HepG2 (cell line): Measurements from ENCODE around the gene PALM. TPM values are rescaled to one million over a fixed set of nuclear protein-coding genes. Genes with fewer than 3 reads are reported as not detected.
A peak's percentile ranks its signal among the peaks of the same experiment; 100 is the strongest.

Experiments
- ARHGAP35 ChIP-seq: sonication (generic); formaldehyde crosslinking; IDR thresholded peaks from 2 replicates; pipeline ENCODE4 v1.9.0; 2022; ENCODE audit warnings: mild to moderate bottlenecking, inconsistent platforms, moderate library complexity, missing genetic modification reagents, borderline replicate concordance
- BORCS8-MEF2B ChIP-seq: sonication (generic); formaldehyde crosslinking; IDR thresholded peaks from 2 replicates; pipeline ENCODE4 v1.8.0; 2022; ENCODE audit warnings: mild to moderate bottlenecking, missing genetic modification reagents
- CHCHD3 ChIP-seq: sonication (generic); formaldehyde crosslinking; IDR thresholded peaks from 2 replicates; pipeline ENCODE4 v1.8.0; 2022; ENCODE audit warnings: mild to moderate bottlenecking, missing genetic modification reagents, moderate library complexity
- FOXM1 ChIP-seq: sonication (generic); formaldehyde crosslinking; IDR thresholded peaks from 2 replicates; pipeline ENCODE4 v1.5.0; 2020; ENCODE audit warnings: missing genetic modification reagents
- HNRNPK ChIP-seq: fragments of 200-400 bp; formaldehyde crosslinking; IDR thresholded peaks from 2 replicates; pipeline ENCODE4 v1.6.1; 2018; ENCODE audit warnings: low read length, low read depth, moderate library complexity, mild to moderate bottlenecking; ENCODE audit not compliant: poor library complexity, severe bottlenecking
- KLF13 ChIP-seq: sonication (generic); formaldehyde crosslinking; IDR thresholded peaks from 2 replicates; pipeline ENCODE4 v1.4.0; 2020; ENCODE audit warnings: mild to moderate bottlenecking, missing genetic modification reagents
- MIER3 ChIP-seq: IDR thresholded peaks from 2 replicates; pipeline ENCODE4 v1.6.1; 2016; ENCODE audit warnings: missing compliant biosample characterization, borderline replicate concordance
- NFE2L2 ChIP-seq: fragments of 150-350 bp; IDR thresholded peaks from 2 replicates; pipeline ENCODE4 v1.6.1; 2014; ENCODE audit warnings: low read length
- PREB ChIP-seq: sonication (generic); formaldehyde crosslinking; IDR thresholded peaks from 2 replicates; pipeline ENCODE4 v1.4.0; 2020; ENCODE audit warnings: missing genetic modification reagents
- SOX5 ChIP-seq: IDR thresholded peaks from 2 replicates; pipeline ENCODE4 v1.6.1; 2016; ENCODE audit warnings: borderline replicate concordance
- SRF ChIP-seq: IDR thresholded peaks from 2 replicates; pipeline ENCODE4 v1.6.1; 2011; ENCODE audit warnings: mild to moderate bottlenecking, low read depth, low read length, moderate library complexity
- SSRP1 ChIP-seq: IDR thresholded peaks from 2 replicates; pipeline ENCODE4 v1.6.1; 2016; ENCODE audit warnings: control low read depth
- ZNF10 ChIP-seq: sonication (generic); formaldehyde crosslinking; IDR thresholded peaks from 2 replicates; pipeline ENCODE4 v1.4.0; 2020; ENCODE audit warnings: mild to moderate bottlenecking, low read depth, missing genetic modification reagents, borderline replicate concordance
- ZNF773 ChIP-seq: sonication (generic); formaldehyde crosslinking; IDR thresholded peaks from 2 replicates; pipeline ENCODE4 v1.4.0; 2020; ENCODE audit warnings: missing genetic modification reagents, borderline replicate concordance
- polyA plus RNA-seq, 8 experiments: library from polyadenylated mRNA; depleted of rRNA in 3 of 8; stranded (reverse) in 7 of 8; unstranded in 1 of 8; fragments of >200 nt; fragmentation: Illumina TruSeq in 4 of 8; extraction: Trizol in 4 of 8; gene quantifications; 2 replicates each; pipeline versions ENCODE4 v1.2.1 to v1.2.3, GENCODE V29; 2011 to 2016; ENCODE audit warnings: low read depth in 4 of 8, missing spikeins in 1 of 8, mixed read lengths in 1 of 8; ENCODE audit not compliant: insufficient read depth in 1 of 8
- total RNA-seq, 5 experiments: library from RNA; depleted of rRNA; stranded (reverse); fragments of >200 nt; fragmentation: Illumina TruSeq; extraction: Trizol; gene quantifications; 2 replicates each; pipeline ENCODE4 v1.2.3, GENCODE V29; 2016; ENCODE audit warnings: low read depth in 1 of 5
- TF ChIP-seq, protein P1 (sequence below): sonication (generic); formaldehyde crosslinking; IDR thresholded peaks from 2 replicates; pipeline ENCODE4 v1.4.0; 2020; ENCODE audit warnings: missing genetic modification reagents, mild to moderate bottlenecking, borderline replicate concordance
- TF ChIP-seq, protein P2 (sequence below): IDR thresholded peaks from 2 replicates; pipeline ENCODE4 v1.6.1; 2012; ENCODE audit warnings: low read length, improper control_type of control experiment
- TF ChIP-seq, protein P3 (sequence below): sonication (generic); formaldehyde crosslinking; IDR thresholded peaks from 2 replicates; pipeline ENCODE4 v1.5.1; 2020; ENCODE audit warnings: missing genetic modification reagents, mild to moderate bottlenecking, borderline replicate concordance
- TF ChIP-seq, protein P4 (sequence below): IDR thresholded peaks from 2 replicates; pipeline ENCODE4 v1.6.1; 2012; ENCODE audit warnings: low read depth, low read length, improper control_type of control experiment

The PALM gene
- total and polyA plus RNA-seq, 2 of the 13 experiments (the other 11 are each of a cell fraction or from before 2014, with no cell fraction given), result 4.0 to 9.7 TPM

DNA sequence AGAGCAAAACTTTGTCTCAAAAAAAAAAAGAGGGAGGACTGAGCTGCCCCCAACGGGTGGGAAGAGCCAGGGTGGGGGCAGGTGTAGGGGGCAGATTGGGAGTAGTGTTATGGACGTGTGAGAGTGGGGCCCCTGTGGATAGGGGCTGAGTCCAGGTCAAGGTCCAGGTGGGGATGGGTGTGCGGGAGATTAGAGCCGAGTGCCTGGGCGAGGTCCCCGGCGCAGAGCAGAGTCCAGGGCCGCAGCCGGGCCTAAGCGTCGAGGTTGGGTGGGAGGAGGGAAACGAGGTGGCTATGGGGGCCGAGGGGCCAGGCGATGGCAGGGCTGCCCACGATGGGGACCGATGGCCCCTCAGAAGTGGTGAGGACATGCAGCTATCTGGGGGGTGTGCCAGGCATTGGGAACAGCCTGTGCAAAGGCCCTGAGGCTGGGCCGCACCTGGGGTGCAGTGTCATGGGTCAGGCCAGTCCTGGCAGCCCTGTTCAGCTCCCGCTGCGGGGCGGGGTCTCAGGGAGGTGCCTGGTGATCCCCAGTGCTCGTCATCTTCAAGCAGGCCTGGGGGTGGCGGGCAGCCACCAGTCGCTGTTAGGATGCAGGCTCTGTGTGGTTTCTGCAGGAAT, 29.9 kb downstream of the PALM start (continued):
- TF ChIP-seq, protein P1, sequence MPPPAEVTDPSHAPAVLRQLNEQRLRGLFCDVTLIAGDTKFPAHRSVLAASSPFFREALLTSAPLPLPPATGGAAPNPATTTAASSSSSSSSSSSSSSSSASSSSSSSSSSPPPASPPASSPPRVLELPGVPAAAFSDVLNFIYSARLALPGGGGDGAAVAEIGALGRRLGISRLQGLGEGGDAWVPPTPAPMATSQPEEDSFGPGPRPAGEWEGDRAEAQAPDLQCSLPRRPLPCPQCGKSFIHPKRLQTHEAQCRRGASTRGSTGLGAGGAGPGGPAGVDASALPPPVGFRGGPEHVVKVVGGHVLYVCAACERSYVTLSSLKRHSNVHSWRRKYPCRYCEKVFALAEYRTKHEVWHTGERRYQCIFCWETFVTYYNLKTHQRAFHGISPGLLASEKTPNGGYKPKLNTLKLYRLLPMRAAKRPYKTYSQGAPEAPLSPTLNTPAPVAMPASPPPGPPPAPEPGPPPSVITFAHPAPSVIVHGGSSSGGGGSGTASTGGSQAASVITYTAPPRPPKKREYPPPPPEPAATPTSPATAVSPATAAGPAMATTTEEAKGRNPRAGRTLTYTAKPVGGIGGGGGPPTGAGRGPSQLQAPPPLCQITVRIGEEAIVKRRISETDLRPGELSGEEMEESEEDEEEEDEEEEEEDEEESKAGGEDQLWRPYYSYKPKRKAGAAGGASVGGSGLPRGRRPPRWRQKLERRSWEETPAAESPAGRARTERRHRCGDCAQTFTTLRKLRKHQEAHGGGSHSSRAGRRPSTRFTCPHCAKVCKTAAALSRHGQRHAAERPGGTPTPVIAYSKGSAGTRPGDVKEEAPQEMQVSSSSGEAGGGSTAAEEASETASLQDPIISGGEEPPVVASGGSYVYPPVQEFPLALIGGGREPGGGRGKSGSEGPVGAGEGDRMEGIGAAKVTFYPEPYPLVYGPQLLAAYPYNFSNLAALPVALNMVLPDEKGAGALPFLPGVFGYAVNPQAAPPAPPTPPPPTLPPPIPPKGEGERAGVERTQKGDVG (CRISPR knock-in tag), result no peak; the same call in 1 of the 2 replicates
- TF ChIP-seq ARHGAP35 (CRISPR knock-in tag) (0 out of 2 replicates have a peak, but pooled peaks have one; percentile 67), PREB (CRISPR knock-in tag) (no peak), SRF (0 out of 2 replicates have a peak, but pooled peaks have one; percentile 28), NFE2L2 (no peak), ZNF773 (no peak), MIER3 (CRISPR knock-in tag) (peak; percentile 62; the same call in 1 of the 2 replicates), FOXM1 (CRISPR knock-in tag) (no peak), BORCS8-MEF2B (CRISPR knock-in tag) (peak; percentile 94), SSRP1 (no peak), SOX5 (CRISPR knock-in tag) (peak; percentile 92), CHCHD3 (0 out of 2 replicates have a peak, but pooled peaks have one; percentile 74), KLF13 (CRISPR knock-in tag) (no peak), ZNF10 (CRISPR knock-in tag) (no peak), HNRNPK (peak; percentile 45)
- TF ChIP-seq, protein P2, sequence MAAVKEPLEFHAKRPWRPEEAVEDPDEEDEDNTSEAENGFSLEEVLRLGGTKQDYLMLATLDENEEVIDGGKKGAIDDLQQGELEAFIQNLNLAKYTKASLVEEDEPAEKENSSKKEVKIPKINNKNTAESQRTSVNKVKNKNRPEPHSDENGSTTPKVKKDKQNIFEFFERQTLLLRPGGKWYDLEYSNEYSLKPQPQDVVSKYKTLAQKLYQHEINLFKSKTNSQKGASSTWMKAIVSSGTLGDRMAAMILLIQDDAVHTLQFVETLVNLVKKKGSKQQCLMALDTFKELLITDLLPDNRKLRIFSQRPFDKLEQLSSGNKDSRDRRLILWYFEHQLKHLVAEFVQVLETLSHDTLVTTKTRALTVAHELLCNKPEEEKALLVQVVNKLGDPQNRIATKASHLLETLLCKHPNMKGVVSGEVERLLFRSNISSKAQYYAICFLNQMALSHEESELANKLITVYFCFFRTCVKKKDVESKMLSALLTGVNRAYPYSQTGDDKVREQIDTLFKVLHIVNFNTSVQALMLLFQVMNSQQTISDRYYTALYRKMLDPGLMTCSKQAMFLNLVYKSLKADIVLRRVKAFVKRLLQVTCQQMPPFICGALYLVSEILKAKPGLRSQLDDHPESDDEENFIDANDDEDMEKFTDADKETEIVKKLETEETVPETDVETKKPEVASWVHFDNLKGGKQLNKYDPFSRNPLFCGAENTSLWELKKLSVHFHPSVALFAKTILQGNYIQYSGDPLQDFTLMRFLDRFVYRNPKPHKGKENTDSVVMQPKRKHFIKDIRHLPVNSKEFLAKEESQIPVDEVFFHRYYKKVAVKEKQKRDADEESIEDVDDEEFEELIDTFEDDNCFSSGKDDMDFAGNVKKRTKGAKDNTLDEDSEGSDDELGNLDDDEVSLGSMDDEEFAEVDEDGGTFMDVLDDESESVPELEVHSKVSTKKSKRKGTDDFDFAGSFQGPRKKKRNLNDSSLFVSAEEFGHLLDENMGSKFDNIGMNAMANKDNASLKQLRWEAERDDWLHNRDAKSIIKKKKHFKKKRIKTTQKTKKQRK, result no peak
- TF ChIP-seq, protein P3, sequence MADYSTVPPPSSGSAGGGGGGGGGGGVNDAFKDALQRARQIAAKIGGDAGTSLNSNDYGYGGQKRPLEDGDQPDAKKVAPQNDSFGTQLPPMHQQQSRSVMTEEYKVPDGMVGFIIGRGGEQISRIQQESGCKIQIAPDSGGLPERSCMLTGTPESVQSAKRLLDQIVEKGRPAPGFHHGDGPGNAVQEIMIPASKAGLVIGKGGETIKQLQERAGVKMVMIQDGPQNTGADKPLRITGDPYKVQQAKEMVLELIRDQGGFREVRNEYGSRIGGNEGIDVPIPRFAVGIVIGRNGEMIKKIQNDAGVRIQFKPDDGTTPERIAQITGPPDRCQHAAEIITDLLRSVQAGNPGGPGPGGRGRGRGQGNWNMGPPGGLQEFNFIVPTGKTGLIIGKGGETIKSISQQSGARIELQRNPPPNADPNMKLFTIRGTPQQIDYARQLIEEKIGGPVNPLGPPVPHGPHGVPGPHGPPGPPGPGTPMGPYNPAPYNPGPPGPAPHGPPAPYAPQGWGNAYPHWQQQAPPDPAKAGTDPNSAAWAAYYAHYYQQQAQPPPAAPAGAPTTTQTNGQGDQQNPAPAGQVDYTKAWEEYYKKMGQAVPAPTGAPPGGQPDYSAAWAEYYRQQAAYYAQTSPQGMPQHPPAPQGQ (CRISPR knock-in tag), result no peak
- TF ChIP-seq, protein P4, sequence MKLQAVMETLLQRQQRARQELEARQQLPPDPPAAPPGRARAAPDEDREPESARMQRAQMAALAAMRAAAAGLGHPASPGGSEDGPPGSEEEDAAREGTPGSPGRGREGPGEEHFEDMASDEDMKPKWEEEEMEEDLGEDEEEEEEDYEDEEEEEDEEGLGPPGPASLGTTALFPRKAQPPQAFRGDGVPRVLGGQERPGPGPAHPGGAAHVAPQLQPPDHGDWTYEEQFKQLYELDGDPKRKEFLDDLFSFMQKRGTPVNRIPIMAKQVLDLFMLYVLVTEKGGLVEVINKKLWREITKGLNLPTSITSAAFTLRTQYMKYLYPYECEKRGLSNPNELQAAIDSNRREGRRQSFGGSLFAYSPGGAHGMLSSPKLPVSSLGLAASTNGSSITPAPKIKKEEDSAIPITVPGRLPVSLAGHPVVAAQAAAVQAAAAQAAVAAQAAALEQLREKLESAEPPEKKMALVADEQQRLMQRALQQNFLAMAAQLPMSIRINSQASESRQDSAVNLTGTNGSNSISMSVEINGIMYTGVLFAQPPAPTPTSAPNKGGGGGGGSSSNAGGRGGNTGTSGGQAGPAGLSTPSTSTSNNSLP, result 0 out of 2 replicates have a peak, but pooled peaks have one; percentile 40
